Right cardiac atrium (tissue), 5 donors: ENCODE data around the gene HSD17B3. TPM values are rescaled to one million over a fixed set of nuclear protein-coding genes. Genes with fewer than 3 reads are reported as not detected.
"Not testable (repeated sequence)": the region's sequence is repeated elsewhere in the genome, so short reads cannot be mapped to it uniquely, and the experiment has no call there.

Source experiments
- ATAC-seq, 2 donors: fragments of 200-7000 bp; cut with Tn5 transposase; one replicate each; pipeline versions ENCODE4 v1.8.0 to v1.9.1; 2020; ENCODE audit warnings: moderate library complexity in 2 of 2, mild to moderate bottlenecking in 1 of 2
- DNase-seq, 3 donors: peaks; one replicate each; pipeline ENCODE4 v3.0.0-alpha.2; 2020
- H3K27ac ChIP-seq: one replicate; pipeline ENCODE4 v1.5.1; 2013; ENCODE audit warnings: mild to moderate bottlenecking, low read length, control low read depth, moderate library complexity
- H3K27me3 ChIP-seq: one replicate; pipeline ENCODE4 v1.6.1; 2013; ENCODE audit not compliant: control insufficient read depth, insufficient read depth
- H3K4me1 ChIP-seq: one replicate; pipeline ENCODE4 v1.6.1; 2013; ENCODE audit warnings: low read length; ENCODE audit not compliant: control insufficient read depth, insufficient read depth
- H3K4me3 ChIP-seq: one replicate; pipeline ENCODE4 v1.5.1; 2013; ENCODE audit warnings: low read length, control low read depth
- H3K9me3 ChIP-seq: one replicate; pipeline ENCODE4 v1.6.1; 2013; ENCODE audit warnings: low read length; ENCODE audit not compliant: control insufficient read depth
- WGBS: extraction: QIAGEN DNeasy Blood & Tissue Kit; methylation state at CpG from one replicate; pipeline ENCODE4 v1.1.7; 2013; 5-methylcytosine and 5-hydroxymethylcytosine counted together
- intact Hi-C, 4 donors: fragments of 100-400 bp; cut with DNase I; formaldehyde crosslinking; loops; one replicate each; pipeline versions ENCODE4 v1.11.0 to v1.14.0; 2022 to 2023
- polyA plus RNA-seq: library from polyadenylated mRNA; stranded (reverse); fragments of 200-250 nt; gene quantifications from one replicate; pipeline ENCODE4 v1.2.3, GENCODE V29; 2013
- total RNA-seq, 4 donors: library from RNA; stranded (reverse); fragmentation: NEBNext Ultra II Directional; extraction: Animal tissue kit (Norgen Biotek cat#: 25700); gene quantifications; one replicate each; pipeline ENCODE4 v1.2.1, GENCODE V29; 2021
- donor health status: healthy with polysubstance abuse.
- donor health status: DM: no; HTN: yes; CAD: no.
- donor health status: DM: no; HTN: no; CAD: no.
- donor health status: DM: no; HTN: yes; CAD: no; lungs with severe emphysema.
- donor health status: DM: yes; HTN: yes; CAD: no.

The HSD17B3 gene
- total and polyA plus RNA-seq, 5 donors = 0.99 to 1.8 (median 1.2) TPM

DNA sequence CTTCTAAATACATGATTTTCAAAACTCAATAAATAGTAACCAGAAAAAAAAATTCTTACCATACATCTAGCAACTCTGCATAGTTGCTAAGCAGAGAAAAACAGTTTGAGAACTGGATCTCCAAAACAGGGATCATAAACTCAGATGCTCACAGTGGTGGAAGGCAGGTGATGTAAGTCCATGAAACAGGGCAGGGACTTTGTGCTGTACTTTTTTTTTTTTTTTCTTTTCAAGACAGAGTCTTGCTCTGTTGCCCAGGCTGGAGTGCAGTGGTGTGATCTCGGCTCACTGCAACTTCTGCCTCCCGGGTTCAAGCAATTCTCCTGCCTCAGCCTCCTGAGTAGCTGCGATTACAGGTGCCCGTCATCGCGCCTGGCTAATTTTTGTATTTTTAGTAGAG lies 5.0 kb upstream of the HSD17B3 start:
- not testable (repeated sequence) for H3K4me1 ChIP-seq, H3K27ac ChIP-seq, DNase-seq, H3K9me3 ChIP-seq, H3K4me3 ChIP-seq, ATAC-seq, H3K27me3 ChIP-seq
- intact Hi-C loops = loop anchor here in 1 of 4 donors (10.0 kb wide), 1 partner anchor 72 kb away; no protein-coding TSS in a partner anchor
- WGBS = 95% methylated on average over 6 of the region's 6 CpGs

DNA sequence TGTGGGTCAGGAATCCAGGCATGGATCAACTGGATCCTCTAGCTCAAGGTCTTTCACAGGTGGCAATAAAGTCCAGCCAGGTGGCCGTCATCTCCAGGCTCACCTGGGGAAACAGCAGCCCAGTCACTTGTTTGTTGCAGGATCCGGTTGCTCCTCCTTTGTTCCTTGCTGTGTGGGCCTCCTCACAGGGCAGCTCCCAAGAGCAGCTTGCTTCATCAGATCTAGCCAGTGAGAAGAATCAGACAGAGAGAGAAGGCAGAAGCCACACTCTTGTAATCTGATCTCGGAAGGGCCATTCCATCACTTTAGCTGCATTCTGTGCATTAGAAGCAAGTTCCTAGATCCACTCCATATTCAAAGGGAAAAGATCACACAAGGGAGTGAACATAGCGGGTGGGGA lies 3.2 kb upstream of the HSD17B3 start:
- Histone ChIP-seq H3K27ac (no peak overlapping the region), H3K27me3 (no peaks in the 10 kb centered on the region), H3K4me1 (no peaks in the 10 kb centered on the region), H3K9me3 (no peaks in the 10 kb centered on the region), H3K4me3 (no peak overlapping the region)
- no peak for ATAC-seq
- no peak for DNase-seq
- 78% methylated on average over 4 of the region's 4 CpGs for WGBS
- intact Hi-C loops = loop anchor here in 1 of 4 donors (10.0 kb wide), 1 partner anchor 70 kb away; no protein-coding TSS in a partner anchor

DNA sequence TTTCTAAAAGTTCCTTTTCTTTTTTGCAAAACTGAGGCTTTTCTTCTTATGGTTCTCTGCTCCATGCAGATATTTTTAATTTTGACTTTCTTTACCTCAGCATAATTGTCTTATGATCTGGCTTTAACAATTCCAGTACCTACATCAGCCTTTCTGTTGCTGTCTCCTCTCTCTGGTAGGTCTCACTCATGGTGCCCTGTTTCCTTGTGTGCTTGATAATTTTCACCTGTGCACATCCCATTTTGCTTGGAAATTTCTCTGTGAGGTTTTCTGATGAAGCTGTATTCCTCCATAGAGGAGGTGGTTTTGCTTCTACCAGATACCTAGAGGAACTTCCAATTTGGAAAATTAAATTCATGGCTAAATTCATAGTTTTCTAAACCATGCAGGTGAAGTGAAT lies 2.3 kb upstream of the HSD17B3 start:
- Histone ChIP-seq H3K4me1 (no peaks in the 10 kb centered on the region), H3K4me3 (no peak overlapping the region), H3K27ac (no peak overlapping the region), H3K9me3 (no peaks in the 10 kb centered on the region), H3K27me3 (no peaks in the 10 kb centered on the region)
- intact Hi-C loops = loop anchor here in 1 of 4 donors (10.0 kb wide), 1 partner anchor 69 kb away; no protein-coding TSS in a partner anchor
- no peak for ATAC-seq
- DNase-seq = no peak

DNA sequence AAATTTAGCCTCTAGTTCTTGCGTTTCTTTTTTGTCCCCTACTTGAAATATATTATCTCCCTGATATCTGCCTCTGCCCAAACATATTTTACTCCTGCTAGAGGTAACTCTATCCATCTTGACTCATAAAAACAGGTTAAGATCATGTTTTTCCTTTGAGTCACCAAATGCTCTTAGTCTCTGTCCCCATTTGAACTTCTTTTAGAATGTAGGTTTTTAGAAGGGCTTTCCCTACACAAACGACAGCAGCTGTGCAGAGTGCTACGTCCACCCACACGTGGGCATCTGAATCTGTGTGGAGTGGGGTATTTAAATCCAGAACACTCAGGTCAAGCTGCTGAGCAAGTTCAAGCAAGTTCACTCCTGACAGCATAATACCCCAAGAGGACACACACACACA lies 2.2 kb downstream of the HSD17B3 start:
- WGBS = 71% methylated on average over 4 of the region's 4 CpGs
- H3K4me1 ChIP-seq = no peaks in the 10 kb centered on the region
- no peaks in the 10 kb centered on the region for H3K27me3 ChIP-seq
- no peaks in the 10 kb centered on the region for H3K9me3 ChIP-seq
- ATAC-seq = no peak
- no peak overlapping the region for H3K27ac ChIP-seq
- intact Hi-C loops = loop anchor here in 1 of 4 donors (10.0 kb wide), 1 partner anchor 65 kb away; no protein-coding TSS in a partner anchor
- H3K4me3 ChIP-seq = no peak overlapping the region
- DNase-seq = no peak

DNA sequence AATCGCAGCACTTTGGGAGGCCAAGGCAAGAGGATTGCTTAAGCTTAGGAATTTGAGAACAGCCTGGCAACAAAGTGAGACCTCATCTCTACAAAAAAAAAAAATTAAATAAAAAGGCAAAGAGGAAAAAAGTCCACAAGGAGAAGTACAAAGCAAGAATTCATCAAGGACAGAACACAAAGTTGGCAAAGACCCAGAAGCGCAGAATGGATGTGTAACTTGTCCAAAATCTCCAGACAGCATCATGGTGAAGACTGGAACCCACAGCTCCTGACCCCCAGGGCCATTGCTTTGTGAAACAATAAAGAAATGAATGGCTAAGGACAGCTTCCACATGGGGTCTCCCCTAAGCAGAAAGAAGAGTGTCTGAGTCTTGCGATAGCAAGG lies 7.8 kb downstream of the HSD17B3 start:
- Histone ChIP-seq H3K4me1 (no peaks in the 10 kb centered on the region), H3K4me3 (no peak overlapping the region), H3K27ac (no peak overlapping the region), H3K27me3 (no peaks in the 10 kb centered on the region), H3K9me3 (no peaks in the 10 kb centered on the region)
- 90% methylated on average over 3 of the region's 3 CpGs for WGBS
- no peak for DNase-seq
- intact Hi-C loops = no loop called here
- ATAC-seq = no peak

DNA sequence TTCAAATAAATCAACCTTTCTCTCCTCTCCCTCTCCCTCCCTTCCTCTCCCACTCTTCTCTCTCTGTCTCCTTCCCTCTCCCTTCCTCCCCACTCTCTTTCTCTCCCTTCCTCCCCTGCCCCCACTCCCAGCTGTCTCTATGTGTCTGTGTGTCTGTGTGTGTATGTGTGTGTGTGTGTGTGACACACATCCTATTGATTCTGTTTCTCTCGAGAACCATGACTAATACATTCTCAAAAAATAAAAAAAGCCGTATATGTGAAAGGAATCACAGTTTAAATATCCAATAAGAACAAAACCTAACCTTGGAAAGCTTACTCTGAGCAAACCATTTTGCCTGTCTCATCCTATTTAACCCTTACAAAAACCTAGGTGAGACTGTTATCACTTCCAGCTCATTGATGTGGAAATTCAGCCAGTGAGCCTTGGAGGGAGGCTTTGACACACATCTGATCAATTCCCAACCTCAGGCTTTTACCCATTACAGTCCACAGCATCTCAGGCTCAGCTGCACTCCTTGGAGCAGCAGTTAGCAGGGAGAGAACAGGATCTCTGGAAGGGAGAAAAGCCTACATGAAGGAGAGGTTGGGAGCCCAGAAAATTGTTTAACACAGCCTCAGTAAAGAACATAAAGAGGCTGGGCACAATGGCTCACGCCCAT lies 8.3 kb downstream of the HSD17B3 start:
- Histone ChIP-seq H3K9me3 (no peaks in the 10 kb centered on the region), H3K27ac (no peak overlapping the region), H3K4me1 (no peaks in the 10 kb centered on the region), H3K4me3 (no peak overlapping the region), H3K27me3 (no peaks in the 10 kb centered on the region)
- 54% methylated on average over 3 of the region's 3 CpGs for WGBS
- DNase-seq = no peak
- ATAC-seq = no peak
- intact Hi-C loops = no loop called here

DNA sequence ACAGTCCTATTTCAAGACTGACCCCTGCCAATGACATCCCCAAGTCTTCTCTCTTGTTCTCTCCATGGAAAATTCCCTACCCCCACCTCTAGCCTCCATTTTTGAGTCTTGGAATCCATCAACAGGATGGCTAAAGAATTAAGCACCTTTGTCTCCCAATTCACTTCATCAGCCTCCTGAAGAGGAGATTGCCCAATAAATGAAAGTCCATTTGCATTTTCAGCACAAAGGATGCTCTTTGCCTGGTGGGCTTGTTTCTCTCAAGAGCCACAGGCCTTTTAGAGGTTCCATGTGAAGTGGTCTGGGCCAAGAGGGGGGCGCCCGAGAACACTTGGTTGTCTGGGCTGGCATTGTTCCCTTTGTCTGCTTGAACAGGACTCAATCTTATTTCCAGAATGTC lies 12.6 kb downstream of the HSD17B3 start:
- Histone ChIP-seq H3K4me1 (no peaks in the 10 kb centered on the region), H3K27me3 (no peaks in the 10 kb centered on the region), H3K27ac (no peak overlapping the region), H3K9me3 (no peaks in the 10 kb centered on the region), H3K4me3 (no peak overlapping the region)
- no peak for ATAC-seq
- WGBS = 85% methylated on average over 2 of the region's 2 CpGs
- intact Hi-C loops = no loop called here
- DNase-seq = no peak

DNA sequence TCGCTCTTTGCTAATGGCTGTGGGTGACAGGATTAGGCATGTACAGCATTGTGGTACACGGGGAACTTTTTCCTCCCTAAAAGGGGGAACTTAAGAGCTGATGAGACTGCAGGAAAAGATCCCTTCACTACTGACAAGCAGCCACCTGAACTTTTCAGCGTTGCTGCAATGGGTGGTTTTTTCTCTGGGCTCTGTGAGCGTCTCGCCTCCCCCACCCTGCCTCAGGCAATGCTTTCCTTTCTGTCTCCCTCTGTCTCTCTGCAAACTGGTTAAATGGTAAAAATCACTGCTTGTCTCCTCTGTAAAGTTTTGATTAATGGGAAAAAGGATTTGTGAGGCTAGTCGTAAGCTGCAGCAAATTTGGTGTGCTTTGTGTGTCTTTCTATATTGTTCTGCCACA lies 20.3 kb downstream of the HSD17B3 start:
- H3K27me3 ChIP-seq = no peaks in the 10 kb centered on the region
- H3K9me3 ChIP-seq = no peaks in the 10 kb centered on the region
- no peak overlapping the region for H3K4me3 ChIP-seq
- H3K27ac ChIP-seq = no peak overlapping the region
- WGBS = 86% methylated on average over 6 of the region's 6 CpGs
- ATAC-seq (no peak), DNase-seq (no peak)
- intact Hi-C loops = no loop called here
- no peaks in the 10 kb centered on the region for H3K4me1 ChIP-seq

DNA sequence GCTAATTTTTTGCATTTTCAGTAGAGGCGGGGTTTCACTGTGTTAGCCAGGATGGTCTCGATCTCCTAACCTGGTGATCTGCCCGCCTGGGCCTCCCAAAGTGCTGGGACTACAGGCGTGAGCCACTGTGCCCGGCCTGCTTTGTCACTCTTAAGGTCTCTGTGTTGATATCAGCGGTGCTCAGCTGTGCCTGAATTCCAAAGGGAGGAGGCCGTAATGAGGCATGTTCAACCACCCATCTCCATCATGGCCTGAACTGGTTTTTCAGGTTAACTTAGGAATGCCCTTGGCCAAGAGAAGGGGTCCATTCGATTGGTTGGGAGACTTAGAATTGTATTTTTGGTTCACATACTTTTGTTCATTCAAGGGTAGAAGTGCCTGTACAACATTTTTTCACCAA lies 22.0 kb downstream of the HSD17B3 start:
- ATAC-seq = no peak
- WGBS = 91% methylated on average over 8 of the region's 8 CpGs

DNA sequence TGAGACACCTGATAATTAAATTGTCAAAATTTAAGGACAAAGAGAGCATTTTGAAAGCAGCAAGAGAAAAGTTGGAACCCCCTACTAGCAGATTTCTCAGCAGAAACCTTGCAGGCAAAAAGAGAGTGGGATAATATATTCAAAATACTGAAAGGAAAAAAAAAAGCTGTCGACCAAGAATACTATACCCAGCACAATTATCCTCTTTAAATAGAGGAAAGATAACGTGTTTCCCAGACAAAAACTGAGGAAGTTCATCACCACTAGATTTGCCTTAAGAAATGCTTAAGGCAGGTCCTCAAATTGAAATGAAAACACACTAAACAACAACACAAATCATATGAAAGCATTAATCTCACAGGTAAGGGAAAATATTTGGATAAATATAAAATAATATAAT lies 27.0 kb downstream of the HSD17B3 start:
- no peak for ATAC-seq
- H3K4me1 ChIP-seq = no peaks in the 10 kb centered on the region

More for the DNA sequence above, 22.0 kb downstream of the HSD17B3 start:
- no peak for DNase-seq
- intact Hi-C loops = no loop called here
- no peak overlapping the region for H3K27ac ChIP-seq
- no peaks in the 10 kb centered on the region for H3K4me1 ChIP-seq
- no peaks in the 10 kb centered on the region for H3K27me3 ChIP-seq
- no peaks in the 10 kb centered on the region for H3K9me3 ChIP-seq
- no peak overlapping the region for H3K4me3 ChIP-seq

DNA sequence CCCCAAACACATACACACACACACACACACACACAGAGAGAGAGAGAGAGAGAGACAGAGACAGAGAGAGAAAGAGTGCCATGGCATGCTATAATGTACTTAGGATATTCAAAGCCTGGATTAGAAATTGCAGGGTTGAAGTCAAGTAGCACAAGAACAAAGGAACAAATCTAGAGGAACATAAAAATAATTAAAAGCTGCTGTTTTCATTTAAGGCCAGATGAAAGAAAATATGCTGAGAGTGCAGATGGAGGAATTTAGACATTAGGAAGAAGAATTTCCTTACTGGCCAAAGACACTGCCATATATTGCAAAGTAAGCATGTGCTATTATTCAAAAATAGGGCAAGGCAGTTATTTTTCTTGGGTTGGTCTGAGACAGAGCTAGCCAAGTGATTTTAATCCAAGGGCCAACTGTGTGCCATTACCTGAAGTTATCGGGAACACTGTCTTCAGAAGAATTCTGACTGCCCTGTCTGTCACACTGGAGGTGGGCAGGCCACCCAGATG lies 31.7 kb downstream of the HSD17B3 start:
- no peak for ATAC-seq
- Histone ChIP-seq H3K27me3 (no peaks in the 10 kb centered on the region), H3K4me1 (no peaks in the 10 kb centered on the region), H3K27ac (no peak overlapping the region), H3K9me3 (no peaks in the 10 kb centered on the region), H3K4me3 (no peak overlapping the region)
- 80% methylated on average over 1 of the region's 1 CpG for WGBS
- intact Hi-C loops = no loop called here
- no peak for DNase-seq

More for the DNA sequence above, 27.0 kb downstream of the HSD17B3 start:
- DNase-seq = no peak
- H3K4me3 ChIP-seq = no peak overlapping the region
- intact Hi-C loops = no loop called here
- no peak overlapping the region for H3K27ac ChIP-seq
- no peaks in the 10 kb centered on the region for H3K9me3 ChIP-seq
- WGBS = 75% methylated on average over 2 of the region's 2 CpGs
- H3K27me3 ChIP-seq = no peaks in the 10 kb centered on the region
